Tibial nerve (tissue), 4 donors: ENCODE results near the gene CASTOR1. TPM values are rescaled to one million over a fixed set of nuclear protein-coding genes. Genes with fewer than 3 reads are reported as not detected.

Source experiments
- DNase-seq, 2 donors: peaks; one replicate each; pipeline ENCODE4 v3.0.0-alpha.2; 2019; ENCODE audit warnings: low spot score in 2 of 2
- H3K27ac ChIP-seq, 4 donors: fragments of 200-600 bp; sonication (generic) in 3 of 4; one replicate each; pipeline ENCODE4 v1.5.1; 2017 to 2019; ENCODE audit warnings: mild to moderate bottlenecking in 1 of 4
- H3K27me3 ChIP-seq, 2 donors: fragments of 200-600 bp; sonication (generic) in 1 of 2; one replicate each; pipeline versions ENCODE4 v1.5.1 to v1.6.0; 2017 to 2019
- H3K36me3 ChIP-seq, 3 donors: fragments of 200-600 bp; sonication (generic); one replicate each; pipeline ENCODE4 v1.5.1; 2018 to 2019
- H3K4me1 ChIP-seq, 4 donors: fragments of 200-600 bp; sonication (generic) in 3 of 4; one replicate each; pipeline ENCODE4 v1.5.1; 2017 to 2019
- H3K4me3 ChIP-seq, 4 donors: fragments of 200-600 bp; sonication (generic) in 3 of 4; one replicate each; pipeline ENCODE4 v1.5.1; 2017 to 2019; ENCODE audit warnings: mild to moderate bottlenecking in 1 of 4, moderate library complexity in 1 of 4
- H3K9me3 ChIP-seq, 4 donors: fragments of 200-600 bp; sonication (generic) in 3 of 4; one replicate each; pipeline ENCODE4 v1.5.1; 2017 to 2019
- CTCF ChIP-seq, 5 experiments: fragments of 200-600 bp in 3 of 5; fragments of 450-650 bp in 2 of 5; sonication (generic) in 3 of 5; IDR thresholded peaks; one replicate each; pipeline ENCODE4 v1.5.1; 2016 to 2019; ENCODE audit warnings: antibody characterized with exemption in 5 of 5, mild to moderate bottlenecking in 3 of 5, moderate library complexity in 2 of 5
- EP300 ChIP-seq, 2 donors: sonication (generic); formaldehyde crosslinking; IDR thresholded peaks; one replicate each; pipeline ENCODE4 v1.6.1; 2017; ENCODE audit warnings: antibody characterized with exemption in 2 of 2, mild to moderate bottlenecking in 1 of 2
- POLR2A ChIP-seq, 2 donors: fragments of 450-650 bp; IDR thresholded peaks; one replicate each; pipeline ENCODE4 v1.6.1; 2017; ENCODE audit warnings: antibody characterized with exemption in 2 of 2, mild to moderate bottlenecking in 2 of 2, moderate library complexity in 2 of 2
- WGBS, 2 donors: methylation state at CpG; one replicate each; pipeline ENCODE4 v1.1.5; 2018; 5-methylcytosine and 5-hydroxymethylcytosine counted together
- total RNA-seq, 4 donors: library from RNA; depleted of rRNA; stranded (reverse); fragments of >200 nt; gene quantifications; one replicate each; pipeline ENCODE4 v1.1.0, GENCODE V29; 2016

The CASTOR1 gene
- total RNA-seq, 4 donors from 2014 or later = 38.7 to 57.9 (median 45.3) TPM

- TF ChIP-seq CTCF (IDR thresholded peaks at IDR 0.05) = no peak
- no peak for TF ChIP-seq POLR2A (IDR thresholded peaks at IDR 0.05)
- no peak for TF ChIP-seq EP300 (IDR thresholded peaks at IDR 0.05)
- Histone ChIP-seq H3K36me3 (peaks cover 0 to 56% (median 15%) of the 10 kb centered on the region in 3 donors), H3K27me3 (no peaks in the 10 kb centered on the region), H3K9me3 (no peaks in the 10 kb centered on the region), H3K4me3 (no peak overlapping the region), H3K27ac (peak overlapping the region; percentile 94 to 99 (median 94)), H3K4me1 (peaks cover 7 to 67% (median 27%) of the 10 kb centered on the region in 4 donors)
- 78 to 86% methylated on average over 10 to 11 of the region's 18 CpGs for WGBS, 2 donors
- DNase-seq = no peak
Observed at GRCh38 chr22:30292069-30292970, 3.0 kb upstream of the CASTOR1 start.

GRCh38 chr22:30291058-30291892 is 2.0 kb upstream of the CASTOR1 start:
- WGBS, 2 donors = 26 to 33% methylated on average over 9 to 12 of the region's 13 CpGs
- peaks cover 0 to 53% (median 15%) of the 10 kb centered on the region in 3 donors for H3K36me3 ChIP-seq
- DNase-seq = peak; percentile 87 to 90

GRCh38 chr22:30290342-30291057 is 1.2 kb upstream of the CASTOR1 start:
- no peak for DNase-seq
- Histone ChIP-seq H3K4me1 (peaks cover 7 to 71% (median 27%) of the 10 kb centered on the region in 4 donors), H3K36me3 (peaks cover 0 to 53% (median 15%) of the 10 kb centered on the region in 3 donors), H3K4me3 (peak overlapping the region in 3 of 4 donors; percentile 37 to 97 (median 80)), H3K9me3 (no peaks in the 10 kb centered on the region), H3K27me3 (no peaks in the 10 kb centered on the region), H3K27ac (peak overlapping the region; percentile 94 to 99 (median 94))
- TF ChIP-seq CTCF (IDR thresholded peaks at IDR 0.05) (no peak), POLR2A (IDR thresholded peaks at IDR 0.05) (peak in 1 of 2 donors; percentile 33), EP300 (IDR thresholded peaks at IDR 0.05) (no peak)
- WGBS, 2 donors = 31 to 35% methylated on average over 3 of the region's 3 CpGs

More at GRCh38 chr22:30291058-30291892, 2.0 kb upstream of the CASTOR1 start:
- Histone ChIP-seq H3K9me3 (no peaks in the 10 kb centered on the region), H3K27ac (peak overlapping the region; percentile 94 to 99 (median 94)), H3K4me1 (peaks cover 7 to 74% (median 27%) of the 10 kb centered on the region in 4 donors), H3K4me3 (no peak overlapping the region), H3K27me3 (no peaks in the 10 kb centered on the region)
- TF ChIP-seq POLR2A (IDR thresholded peaks at IDR 0.05) (peak; percentile 1 to 45), CTCF (IDR thresholded peaks at IDR 0.05) (peak in 1 of 5 experiments; percentile 35), EP300 (IDR thresholded peaks at IDR 0.05) (peak; percentile 99)

GRCh38 chr22:30289980-30290313 is 642 bp upstream of the CASTOR1 start:
- TF ChIP-seq POLR2A (IDR thresholded peaks at IDR 0.05) = peak in 1 of 2 donors; percentile 4
- no peak for TF ChIP-seq EP300 (IDR thresholded peaks at IDR 0.05)
- peak in 1 of 5 experiments; percentile 14 for TF ChIP-seq CTCF (IDR thresholded peaks at IDR 0.05)
- WGBS, 2 donors = 14 to 19% methylated on average over 12 of the region's 12 CpGs
- H3K27me3 ChIP-seq = no peaks in the 10 kb centered on the region
- peaks cover 7 to 70% (median 27%) of the 10 kb centered on the region in 4 donors for H3K4me1 ChIP-seq
- no peaks in the 10 kb centered on the region for H3K9me3 ChIP-seq
- H3K4me3 ChIP-seq = peak overlapping the region; percentile 37 to 97 (median 86)
- DNase-seq = no peak
- H3K36me3 ChIP-seq = peaks cover 0 to 53% (median 15%) of the 10 kb centered on the region in 3 donors
- H3K27ac ChIP-seq = peak overlapping the region; percentile 94 to 99 (median 94)
